ENCODE results near the gene NOVA1. TPM values are rescaled to one million over a fixed set of nuclear protein-coding genes. Genes with fewer than 3 reads are reported as not detected.
A peak's percentile ranks its signal among the peaks of the same experiment; 100 is the strongest.

Gene NOVA1
- total RNA-seq, 1 donor from 2014 or later = under 0.01 TPM

GRCh38 chr14:26429205-26429604 is 168.6 kb downstream of the NOVA1 start:
- Histone ChIP-seq H3K4me3 (ENCODE audit: low read depth, low read length) (no peak overlapping the region), H3K27me3 (ENCODE audit: control insufficient read depth, insufficient read depth, low read length) (no peaks in the 10 kb centered on the region), H3K36me3 (ENCODE audit: control insufficient read depth, insufficient read depth, low read length) (no peaks in the 10 kb centered on the region)
- no peak for FAIRE-seq
- TF ChIP-seq CTCF (IDR thresholded peaks at IDR 0.05; ENCODE audit: insufficient read depth, low read length, severe bottlenecking) = no peak
- DNase-seq (ENCODE audit: low read depth) = no peak

GRCh38 chr14:26427097-26427496 is 170.7 kb downstream of the NOVA1 start:
- FAIRE-seq (no peak), DNase-seq (ENCODE audit: low read depth) (no peak)
- no peaks in the 10 kb centered on the region for H3K36me3 ChIP-seq (ENCODE audit: control insufficient read depth, insufficient read depth, low read length)
- H3K4me3 ChIP-seq (ENCODE audit: low read depth, low read length) = no peak overlapping the region
- no peak for TF ChIP-seq CTCF (IDR thresholded peaks at IDR 0.05; ENCODE audit: insufficient read depth, low read length, severe bottlenecking)
- no peaks in the 10 kb centered on the region for H3K27me3 ChIP-seq (ENCODE audit: control insufficient read depth, insufficient read depth, low read length)

GRCh38 chr14:26424537-26424936 is 173.3 kb downstream of the NOVA1 start:
- Histone ChIP-seq H3K36me3 (ENCODE audit: control insufficient read depth, insufficient read depth, low read length) (no peaks in the 10 kb centered on the region), H3K4me3 (ENCODE audit: low read depth, low read length) (no peak overlapping the region), H3K27me3 (ENCODE audit: control insufficient read depth, insufficient read depth, low read length) (no peaks in the 10 kb centered on the region)
- no peak for TF ChIP-seq CTCF (IDR thresholded peaks at IDR 0.05; ENCODE audit: insufficient read depth, low read length, severe bottlenecking)
- DNase-seq (ENCODE audit: low read depth) = no peak
- FAIRE-seq = no peak

GRCh38 chr14:26415618-26416123 is 182.2 kb downstream of the NOVA1 start:
- FAIRE-seq (no peak), DNase-seq (ENCODE audit: low read depth) (no peak)
- TF ChIP-seq CTCF (IDR thresholded peaks at IDR 0.05; ENCODE audit: insufficient read depth, low read length, severe bottlenecking) = no peak
- H3K36me3 ChIP-seq (ENCODE audit: control insufficient read depth, insufficient read depth, low read length) = no peaks in the 10 kb centered on the region
- H3K27me3 ChIP-seq (ENCODE audit: control insufficient read depth, insufficient read depth, low read length) = no peaks in the 10 kb centered on the region
- no peak overlapping the region for H3K4me3 ChIP-seq (ENCODE audit: low read depth, low read length)

GRCh38 chr14:26414926-26415325 is 182.9 kb downstream of the NOVA1 start:
- DNase-seq (ENCODE audit: low read depth) = no peak
- FAIRE-seq = peak; percentile 52
- H3K27me3 ChIP-seq (ENCODE audit: control insufficient read depth, insufficient read depth, low read length) = no peaks in the 10 kb centered on the region
- H3K4me3 ChIP-seq (ENCODE audit: low read depth, low read length) = no peak overlapping the region
- no peak for TF ChIP-seq CTCF (IDR thresholded peaks at IDR 0.05; ENCODE audit: insufficient read depth, low read length, severe bottlenecking)
- no peaks in the 10 kb centered on the region for H3K36me3 ChIP-seq (ENCODE audit: control insufficient read depth, insufficient read depth, low read length)

GRCh38 chr14:26414103-26414502 is 183.7 kb downstream of the NOVA1 start:
- DNase-seq (ENCODE audit: low read depth) (no peak), FAIRE-seq (no peak)

More at GRCh38 chr14:26414103-26414502, 183.7 kb downstream of the NOVA1 start:
- no peak for TF ChIP-seq CTCF (IDR thresholded peaks at IDR 0.05; ENCODE audit: insufficient read depth, low read length, severe bottlenecking)
- Histone ChIP-seq H3K36me3 (ENCODE audit: control insufficient read depth, insufficient read depth, low read length) (no peaks in the 10 kb centered on the region), H3K4me3 (ENCODE audit: low read depth, low read length) (no peak overlapping the region), H3K27me3 (ENCODE audit: control insufficient read depth, insufficient read depth, low read length) (no peaks in the 10 kb centered on the region)

Data from bronchial epithelial cell (primary cell).